MM.1S (cell line): ENCODE measurements around the gene GLB1L2.

Experiments
- CTCF ChIP-seq: fragments of 300-600 bp; sonication (generic); IDR thresholded peaks from 2 replicates; pipeline ENCODE4 v1.5.1; 2016; ENCODE audit warnings: antibody characterized with exemption, low read length, mixed read lengths
- EZH2phosphoT487 ChIP-seq: fragments of 300-600 bp; sonication (generic); IDR thresholded peaks from 2 replicates; pipeline ENCODE4 v1.6.1; 2018; ENCODE audit warnings: antibody characterized with exemption, low read length

GRCh38 chr11:134390706-134391569 is 59.1 kb downstream of the GLB1L2 start:
- TF ChIP-seq CTCF (no peak), EZH2phosphoT487 (no peak)
